ENCODE measurements around the gene INTS12. TPM values are rescaled to one million over a fixed set of nuclear protein-coding genes. Genes with fewer than 3 reads are reported as not detected.
A peak's percentile ranks its signal among the peaks of the same experiment; 100 is the strongest.

The INTS12 gene
- total RNA-seq, 1 donor from 2014 or later = 19.8 TPM

- no peaks in the 10 kb centered on the region for H3K4me1 Mint-ChIP-seq (ENCODE audit: low read depth)
- no peak overlapping the region for H3K4me3 Mint-ChIP-seq (ENCODE audit: unreplicated experiment)
- H3K27me3 Mint-ChIP-seq (ENCODE audit: low read depth) = peaks cover 45% of the 10 kb centered on the region
- H3K9me3 Mint-ChIP-seq (ENCODE audit: low read depth) = no peaks in the 10 kb centered on the region
- DNase-seq (ENCODE audit: low spot score) = no peak
- TF ChIP-seq, protein P1, sequence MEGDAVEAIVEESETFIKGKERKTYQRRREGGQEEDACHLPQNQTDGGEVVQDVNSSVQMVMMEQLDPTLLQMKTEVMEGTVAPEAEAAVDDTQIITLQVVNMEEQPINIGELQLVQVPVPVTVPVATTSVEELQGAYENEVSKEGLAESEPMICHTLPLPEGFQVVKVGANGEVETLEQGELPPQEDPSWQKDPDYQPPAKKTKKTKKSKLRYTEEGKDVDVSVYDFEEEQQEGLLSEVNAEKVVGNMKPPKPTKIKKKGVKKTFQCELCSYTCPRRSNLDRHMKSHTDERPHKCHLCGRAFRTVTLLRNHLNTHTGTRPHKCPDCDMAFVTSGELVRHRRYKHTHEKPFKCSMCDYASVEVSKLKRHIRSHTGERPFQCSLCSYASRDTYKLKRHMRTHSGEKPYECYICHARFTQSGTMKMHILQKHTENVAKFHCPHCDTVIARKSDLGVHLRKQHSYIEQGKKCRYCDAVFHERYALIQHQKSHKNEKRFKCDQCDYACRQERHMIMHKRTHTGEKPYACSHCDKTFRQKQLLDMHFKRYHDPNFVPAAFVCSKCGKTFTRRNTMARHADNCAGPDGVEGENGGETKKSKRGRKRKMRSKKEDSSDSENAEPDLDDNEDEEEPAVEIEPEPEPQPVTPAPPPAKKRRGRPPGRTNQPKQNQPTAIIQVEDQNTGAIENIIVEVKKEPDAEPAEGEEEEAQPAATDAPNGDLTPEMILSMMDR (IDR thresholded peaks at IDR 0.05) = no peak
- H3K36me3 Mint-ChIP-seq (ENCODE audit: low read depth) = no peaks in the 10 kb centered on the region
- H3K27ac Mint-ChIP-seq (ENCODE audit: unreplicated experiment) = no peak overlapping the region
Observed at GRCh38 chr4:105645440-105645839, 63.0 kb downstream of the INTS12 start.

- TF ChIP-seq, protein P1 (IDR thresholded peaks at IDR 0.05) = no peak
- Mint-ChIP-seq H3K27me3 (ENCODE audit: low read depth) (peaks cover 44% of the 10 kb centered on the region), H3K4me1 (ENCODE audit: low read depth) (no peaks in the 10 kb centered on the region), H3K27ac (ENCODE audit: unreplicated experiment) (no peak overlapping the region), H3K36me3 (ENCODE audit: low read depth) (peaks cover 3% of the 10 kb centered on the region), H3K4me3 (ENCODE audit: unreplicated experiment) (no peak overlapping the region), H3K9me3 (ENCODE audit: low read depth) (peaks cover 4% of the 10 kb centered on the region)
- DNase-seq (ENCODE audit: low spot score) = no peak
Observed at GRCh38 chr4:105644257-105644656, 64.2 kb downstream of the INTS12 start.

- no peak for DNase-seq (ENCODE audit: low spot score)
- peaks cover 31% of the 10 kb centered on the region for H3K27me3 Mint-ChIP-seq (ENCODE audit: low read depth)
- H3K4me3 Mint-ChIP-seq (ENCODE audit: unreplicated experiment) = no peak overlapping the region
- H3K4me1 Mint-ChIP-seq (ENCODE audit: low read depth) = peaks cover 6% of the 10 kb centered on the region
- H3K9me3 Mint-ChIP-seq (ENCODE audit: low read depth) = peaks cover 4% of the 10 kb centered on the region
- H3K36me3 Mint-ChIP-seq (ENCODE audit: low read depth) = peaks cover 3% of the 10 kb centered on the region
- no peak overlapping the region for H3K27ac Mint-ChIP-seq (ENCODE audit: unreplicated experiment)
- TF ChIP-seq, protein P1 (IDR thresholded peaks at IDR 0.05) = no peak
Observed at GRCh38 chr4:105641845-105642244, 66.6 kb downstream of the INTS12 start.

DNA sequence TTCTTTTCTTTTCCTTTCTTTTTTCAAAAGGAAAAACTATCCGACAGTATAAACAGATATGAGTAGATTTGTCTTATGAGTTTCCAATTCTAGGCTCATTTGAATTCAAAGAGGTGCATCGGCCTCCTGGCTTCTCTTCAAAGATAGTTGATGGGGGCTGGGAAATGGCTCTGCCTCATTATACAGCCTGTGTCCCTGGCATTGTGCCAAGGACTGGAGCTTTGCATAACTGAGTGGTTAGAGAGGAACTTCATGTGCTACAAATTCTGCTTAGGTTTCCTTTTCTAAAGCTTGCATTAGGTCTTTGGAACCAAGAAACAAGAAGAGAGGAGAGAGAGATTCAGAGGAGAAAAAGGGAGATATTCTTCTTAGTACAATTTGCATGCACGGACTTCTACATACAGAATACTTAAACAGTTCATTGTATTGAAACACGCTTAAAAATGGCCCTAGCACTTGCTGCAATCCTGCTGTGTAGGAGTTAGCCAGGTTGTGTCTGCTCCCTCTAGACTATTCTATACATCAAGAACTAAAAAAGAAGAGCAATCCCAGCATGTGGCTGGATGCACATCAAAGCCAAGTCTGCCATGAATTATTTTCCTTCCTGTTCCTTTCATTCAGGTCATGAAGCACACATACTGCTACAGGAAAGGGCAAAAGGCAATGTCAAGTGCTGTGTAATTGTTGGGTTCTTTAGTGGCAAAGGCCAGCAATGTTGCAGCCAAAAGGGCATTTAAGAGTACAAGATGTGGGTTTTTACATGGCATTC, 70.9 kb downstream of the INTS12 start:
- TF ChIP-seq, protein P1 (IDR thresholded peaks at IDR 0.05) = no peak
- H3K36me3 Mint-ChIP-seq (ENCODE audit: low read depth) = peaks cover 3% of the 10 kb centered on the region
- no peak overlapping the region for H3K4me3 Mint-ChIP-seq (ENCODE audit: unreplicated experiment)
- no peak for DNase-seq (ENCODE audit: low spot score)
- H3K27me3 Mint-ChIP-seq (ENCODE audit: low read depth) = peaks cover 14% of the 10 kb centered on the region
- no peak overlapping the region for H3K27ac Mint-ChIP-seq (ENCODE audit: unreplicated experiment)
- peaks cover 4% of the 10 kb centered on the region for H3K9me3 Mint-ChIP-seq (ENCODE audit: low read depth)
- H3K4me1 Mint-ChIP-seq (ENCODE audit: low read depth) = peaks cover 19% of the 10 kb centered on the region

GRCh38 chr4:105634402-105635080, 73.9 kb downstream of the INTS12 start:
- DNase-seq (ENCODE audit: low spot score) = no peak
- peaks cover 2% of the 10 kb centered on the region for H3K27me3 Mint-ChIP-seq (ENCODE audit: low read depth)
- TF ChIP-seq, protein P1 (IDR thresholded peaks at IDR 0.05) = no peak
- H3K4me1 Mint-ChIP-seq (ENCODE audit: low read depth) = peaks cover 26% of the 10 kb centered on the region
- no peaks in the 10 kb centered on the region for H3K36me3 Mint-ChIP-seq (ENCODE audit: low read depth)
- H3K4me3 Mint-ChIP-seq (ENCODE audit: unreplicated experiment) = no peak overlapping the region
- peak overlapping the region; percentile 12 for H3K27ac Mint-ChIP-seq (ENCODE audit: unreplicated experiment)
- no peaks in the 10 kb centered on the region for H3K9me3 Mint-ChIP-seq (ENCODE audit: low read depth)
